Spleen (tissue), 7 donors: ENCODE data around the gene VSIG1.

Experiments used
- CTCF ChIP-seq, 11 experiments: fragments of 200-600 bp in 7 of 11; fragments of 450-650 bp in 4 of 11; sonication (generic) in 4 of 11; IDR thresholded peaks in 8 of 11; conservative IDR thresholded peaks in 3 of 11; 1 replicate in 7 of 11; 2 replicates in 4 of 11; pipeline versions ENCODE4 v1.4.0 to v1.8.0; 2016 to 2021; ENCODE audit warnings: antibody characterized with exemption in 11 of 11, inconsistent platforms in 4 of 11, mild to moderate bottlenecking in 1 of 11
- POLR2AphosphoS5 ChIP-seq, 3 donors: sonication (generic); formaldehyde crosslinking; IDR thresholded peaks; one replicate each; pipeline ENCODE4 v1.5.1; 2017; ENCODE audit warnings: antibody characterized with exemption in 3 of 3
- donor health status: DM: no; HTN: no; CAD: no; lungs with moderate emphysema.
- donor health status: DM: no; HTN: no; CAD: no.
- donor health status: DM: no; HTN: no; CAD: no.

- TF ChIP-seq POLR2AphosphoS5 (IDR thresholded peaks at IDR 0.05) (no peak), CTCF (IDR thresholded peaks at IDR 0.05 in 8 of 11, conservative IDR thresholded peaks at IDR 0.05 in 3 of 11) (no peak)
Observed at GRCh38 chrX:108123591-108124366, 78.9 kb downstream of the VSIG1 start.
